ENCODE measurements around the gene KRT3.

KRT3 gene

DNA sequence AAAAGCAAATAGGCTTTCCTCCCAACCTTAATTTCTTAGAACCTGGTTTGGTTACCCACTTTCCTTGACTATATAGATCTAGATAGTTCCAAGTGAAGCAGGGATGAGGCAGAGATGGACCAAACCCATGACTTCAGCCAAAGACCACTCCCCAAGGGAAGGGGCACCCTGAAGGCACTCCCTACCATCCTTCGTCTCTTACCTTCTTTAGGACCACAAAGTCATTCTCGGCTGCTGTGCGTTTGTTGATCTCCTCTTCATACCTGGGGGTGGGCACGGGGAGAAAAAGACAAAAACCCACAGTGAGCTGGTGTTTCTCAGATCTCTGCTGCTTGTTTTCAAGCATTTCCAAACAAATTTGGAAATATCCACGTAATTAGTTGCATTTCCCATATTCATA is 14.6 kb upstream of the KRT3 start:
- Histone ChIP-seq H3K4me2 (ENCODE audit: low read length, poor library complexity, severe bottlenecking) (no peak overlapping the region), H3K9me3 (ENCODE audit: control insufficient read depth, low read length) (no peaks in the 10 kb centered on the region), H3K36me3 (ENCODE audit: control insufficient read depth in 1 of 2, insufficient read depth in 2 of 2, low read depth in 1 of 2, low read length in 2 of 2) (no peaks in the 10 kb centered on the region), H2AFZ (ENCODE audit: low read depth, low read length) (no peak overlapping the region), H3K4me1 (ENCODE audit: control insufficient read depth, insufficient read depth, low read depth, low read length) (peaks cover 15% of the 10 kb centered on the region), H3K14ac (ENCODE audit: low read length in 2 of 2) (no peak overlapping the region), H2BK5ac (ENCODE audit: low read depth, low read length, poor library complexity, severe bottlenecking) (no peak overlapping the region), H3K79me1 (replicated peaks; ENCODE audit: low read length, poor library complexity, severe bottlenecking) (no peaks in the 10 kb centered on the region), H3K27me3 (ENCODE audit: control insufficient read depth in 1 of 2, insufficient read depth in 1 of 2, low read length in 2 of 2) (peaks cover 10 to 80% of the 10 kb centered on the region in 2 experiments), H2BK15ac (ENCODE audit: low read depth, poor library complexity, severe bottlenecking) (no peak overlapping the region), H3K9ac (ENCODE audit: low read length) (no peak overlapping the region), H3K4ac (ENCODE audit: low read depth in 1 of 2, low read length in 2 of 2) (no peak overlapping the region), H3K23ac (ENCODE audit: low read length in 2 of 2) (no peak overlapping the region), H2BK120ac (ENCODE audit: low read depth, low read length) (no peak overlapping the region), H2BK12ac (ENCODE audit: low read length in 2 of 2) (no peak overlapping the region), H3K18ac (ENCODE audit: low read depth in 1 of 2, low read length in 2 of 2) (no peak overlapping the region), H4K8ac (ENCODE audit: low read length) (no peak overlapping the region), H2AK5ac (ENCODE audit: low read length, severe bottlenecking) (no peak overlapping the region), H3K4me3 (ENCODE audit: insufficient read depth in 1 of 2, low read depth in 1 of 2, low read length in 2 of 2) (no peak overlapping the region), H3K27ac (ENCODE audit: low read length, poor library complexity, severe bottlenecking) (no peak overlapping the region), H4K91ac (ENCODE audit: low read length) (no peak overlapping the region)
- 55% methylated on average over 4 of the region's 5 CpGs for WGBS
- no peak for DNase-seq

GRCh38 chr12:52809166-52809565 is 13.2 kb upstream of the KRT3 start:
- H3K23ac ChIP-seq (ENCODE audit: low read length in 2 of 2): no peak overlapping the region
- no peak overlapping the region for H4K8ac ChIP-seq (ENCODE audit: low read length)
- no peak overlapping the region for H2BK12ac ChIP-seq (ENCODE audit: low read length in 2 of 2)
- no peak overlapping the region for H4K91ac ChIP-seq (ENCODE audit: low read length)
- H3K4me3 ChIP-seq (ENCODE audit: insufficient read depth in 1 of 2, low read depth in 1 of 2, low read length in 2 of 2): no peak overlapping the region
- no peaks in the 10 kb centered on the region for H3K9me3 ChIP-seq (ENCODE audit: control insufficient read depth, low read length)
- no peak overlapping the region for H2BK120ac ChIP-seq (ENCODE audit: low read depth, low read length)
- H3K4ac ChIP-seq (ENCODE audit: low read depth in 1 of 2, low read length in 2 of 2): no peak overlapping the region
- no peak for DNase-seq
- no peak overlapping the region for H2BK15ac ChIP-seq (ENCODE audit: low read depth, poor library complexity, severe bottlenecking)
- no peak overlapping the region for H3K4me2 ChIP-seq (ENCODE audit: low read length, poor library complexity, severe bottlenecking)
- peaks cover 10 to 86% of the 10 kb centered on the region in 2 experiments for H3K27me3 ChIP-seq (ENCODE audit: control insufficient read depth in 1 of 2, insufficient read depth in 1 of 2, low read length in 2 of 2)
- H3K14ac ChIP-seq (ENCODE audit: low read length in 2 of 2): no peak overlapping the region
- no peak overlapping the region for H3K27ac ChIP-seq (ENCODE audit: low read length, poor library complexity, severe bottlenecking)
- WGBS: 82% methylated on average over 6 of the region's 7 CpGs
- H2AK5ac ChIP-seq (ENCODE audit: low read length, severe bottlenecking): no peak overlapping the region
- peaks cover 17% of the 10 kb centered on the region for H3K4me1 ChIP-seq (ENCODE audit: control insufficient read depth, insufficient read depth, low read depth, low read length)
- H3K36me3 ChIP-seq (ENCODE audit: control insufficient read depth in 1 of 2, insufficient read depth in 2 of 2, low read depth in 1 of 2, low read length in 2 of 2): no peaks in the 10 kb centered on the region
- no peak overlapping the region for H3K18ac ChIP-seq (ENCODE audit: low read depth in 1 of 2, low read length in 2 of 2)
- H2AFZ ChIP-seq (ENCODE audit: low read depth, low read length): no peak overlapping the region
- no peak overlapping the region for H3K9ac ChIP-seq (ENCODE audit: low read length)
- no peaks in the 10 kb centered on the region for H3K79me1 ChIP-seq (replicated peaks; ENCODE audit: low read length, poor library complexity, severe bottlenecking)
- H2BK5ac ChIP-seq (ENCODE audit: low read depth, low read length, poor library complexity, severe bottlenecking): no peak overlapping the region

GRCh38 chr12:52808573-52809160 is 12.8 kb upstream of the KRT3 start:
- no peak overlapping the region for H4K8ac ChIP-seq (ENCODE audit: low read length)
- H3K9me3 ChIP-seq (ENCODE audit: control insufficient read depth, low read length): no peaks in the 10 kb centered on the region
- H3K9ac ChIP-seq (ENCODE audit: low read length): no peak overlapping the region
- no peak overlapping the region for H2BK12ac ChIP-seq (ENCODE audit: low read length in 2 of 2)
- no peak overlapping the region for H2BK5ac ChIP-seq (ENCODE audit: low read depth, low read length, poor library complexity, severe bottlenecking)
- H2BK120ac ChIP-seq (ENCODE audit: low read depth, low read length): no peak overlapping the region
- no peak overlapping the region for H3K4me2 ChIP-seq (ENCODE audit: low read length, poor library complexity, severe bottlenecking)
- H2AK5ac ChIP-seq (ENCODE audit: low read length, severe bottlenecking): no peak overlapping the region
- H3K14ac ChIP-seq (ENCODE audit: low read length in 2 of 2): no peak overlapping the region
- no peaks in the 10 kb centered on the region for H3K79me1 ChIP-seq (replicated peaks; ENCODE audit: low read length, poor library complexity, severe bottlenecking)
- H3K23ac ChIP-seq (ENCODE audit: low read length in 2 of 2): no peak overlapping the region
- H3K4me1 ChIP-seq (ENCODE audit: control insufficient read depth, insufficient read depth, low read depth, low read length): peaks cover 17% of the 10 kb centered on the region
- H3K27ac ChIP-seq (ENCODE audit: low read length, poor library complexity, severe bottlenecking): no peak overlapping the region
- WGBS: 83% methylated on average over 8 of the region's 8 CpGs
- H3K18ac ChIP-seq (ENCODE audit: low read depth in 1 of 2, low read length in 2 of 2): no peak overlapping the region
- no peak overlapping the region for H4K91ac ChIP-seq (ENCODE audit: low read length)
- no peak overlapping the region for H3K4ac ChIP-seq (ENCODE audit: low read depth in 1 of 2, low read length in 2 of 2)
- peaks cover 14 to 85% of the 10 kb centered on the region in 2 experiments for H3K27me3 ChIP-seq (ENCODE audit: control insufficient read depth in 1 of 2, insufficient read depth in 1 of 2, low read length in 2 of 2)
- H2BK15ac ChIP-seq (ENCODE audit: low read depth, poor library complexity, severe bottlenecking): no peak overlapping the region
- H3K36me3 ChIP-seq (ENCODE audit: control insufficient read depth in 1 of 2, insufficient read depth in 2 of 2, low read depth in 1 of 2, low read length in 2 of 2): no peaks in the 10 kb centered on the region
- no peak overlapping the region for H2AFZ ChIP-seq (ENCODE audit: low read depth, low read length)
- no peak for DNase-seq
- no peak overlapping the region for H3K4me3 ChIP-seq (ENCODE audit: insufficient read depth in 1 of 2, low read depth in 1 of 2, low read length in 2 of 2)

DNA sequence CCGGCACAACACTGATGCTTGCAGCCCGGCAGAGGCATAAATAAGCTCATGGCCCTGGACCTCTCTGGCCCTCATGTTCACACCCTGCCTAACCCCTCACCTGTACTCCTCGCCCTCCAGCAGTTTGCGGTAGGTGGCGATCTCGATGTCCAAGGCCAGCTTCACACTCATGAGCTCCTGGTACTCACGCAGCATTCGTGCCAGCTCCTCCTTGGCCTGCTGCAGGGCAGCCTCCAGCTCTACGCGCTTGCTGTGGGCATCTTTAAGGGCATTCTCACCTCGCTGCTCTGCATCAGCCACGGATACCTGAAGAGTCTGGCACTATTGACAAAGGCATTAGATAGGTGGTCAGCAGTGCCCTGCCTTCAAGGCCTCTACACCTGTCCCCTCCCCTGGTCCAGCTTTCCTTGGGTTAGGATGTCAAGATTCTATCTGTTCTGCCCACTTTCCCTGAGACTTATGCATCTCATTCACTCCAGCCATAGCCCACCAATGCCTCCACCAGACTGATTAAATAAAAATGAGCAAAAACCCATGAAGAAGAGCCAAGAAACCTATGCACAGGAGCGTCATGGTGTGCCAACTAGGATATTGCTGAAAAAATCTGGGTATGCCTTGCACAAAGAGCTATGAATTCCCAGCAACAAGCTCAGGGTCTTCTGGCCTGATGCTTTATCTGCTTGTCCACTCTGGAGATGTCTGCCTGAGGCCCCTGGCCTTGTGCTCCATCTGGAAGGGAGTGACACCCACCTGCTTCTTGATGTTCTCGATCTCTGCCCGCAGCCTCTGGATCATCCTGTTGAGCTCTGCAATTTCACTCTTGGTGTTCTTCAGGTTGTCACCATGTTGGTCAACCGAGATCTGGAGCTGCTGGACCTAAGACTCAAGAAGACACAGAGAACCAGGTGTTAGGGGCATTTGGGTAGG is 11.9 kb upstream of the KRT3 start:
- Histone ChIP-seq H2BK5ac (ENCODE audit: low read depth, low read length, poor library complexity, severe bottlenecking) (no peak overlapping the region), H3K4me2 (ENCODE audit: low read length, poor library complexity, severe bottlenecking) (no peak overlapping the region)
- WGBS: 71% methylated on average over 16 of the region's 16 CpGs

More for the DNA sequence above, 11.9 kb upstream of the KRT3 start:
- H3K4ac ChIP-seq (ENCODE audit: low read depth in 1 of 2, low read length in 2 of 2): no peak overlapping the region
- no peaks in the 10 kb centered on the region for H3K79me1 ChIP-seq (replicated peaks; ENCODE audit: low read length, poor library complexity, severe bottlenecking)
- no peak overlapping the region for H2BK12ac ChIP-seq (ENCODE audit: low read length in 2 of 2)
- H3K9ac ChIP-seq (ENCODE audit: low read length): no peak overlapping the region
- no peaks in the 10 kb centered on the region for H3K9me3 ChIP-seq (ENCODE audit: control insufficient read depth, low read length)
- H2BK120ac ChIP-seq (ENCODE audit: low read depth, low read length): no peak overlapping the region
- H4K91ac ChIP-seq (ENCODE audit: low read length): no peak overlapping the region
- no peak overlapping the region for H3K18ac ChIP-seq (ENCODE audit: low read depth in 1 of 2, low read length in 2 of 2)
- no peak overlapping the region for H2AFZ ChIP-seq (ENCODE audit: low read depth, low read length)
- peaks cover 17% of the 10 kb centered on the region for H3K4me1 ChIP-seq (ENCODE audit: control insufficient read depth, insufficient read depth, low read depth, low read length)
- H2AK5ac ChIP-seq (ENCODE audit: low read length, severe bottlenecking): no peak overlapping the region
- H3K27ac ChIP-seq (ENCODE audit: low read length, poor library complexity, severe bottlenecking): no peak overlapping the region
- no peaks in the 10 kb centered on the region for H3K36me3 ChIP-seq (ENCODE audit: control insufficient read depth in 1 of 2, insufficient read depth in 2 of 2, low read depth in 1 of 2, low read length in 2 of 2)
- H3K27me3 ChIP-seq (ENCODE audit: control insufficient read depth in 1 of 2, insufficient read depth in 1 of 2, low read length in 2 of 2): peaks cover 19 to 84% of the 10 kb centered on the region in 2 experiments
- no peak overlapping the region for H2BK15ac ChIP-seq (ENCODE audit: low read depth, poor library complexity, severe bottlenecking)
- no peak overlapping the region for H3K23ac ChIP-seq (ENCODE audit: low read length in 2 of 2)
- no peak overlapping the region for H3K4me3 ChIP-seq (ENCODE audit: insufficient read depth in 1 of 2, low read depth in 1 of 2, low read length in 2 of 2)
- no peak overlapping the region for H4K8ac ChIP-seq (ENCODE audit: low read length)
- no peak for DNase-seq
- no peak overlapping the region for H3K14ac ChIP-seq (ENCODE audit: low read length in 2 of 2)
